ENCODE data around the gene CCKAR. TPM values are rescaled to one million over a fixed set of nuclear protein-coding genes. Genes with fewer than 3 reads are reported as not detected.

The CCKAR gene
- total and polyA plus RNA-seq, 2 of the 8 experiments (the other 6 are each of a cell fraction or from before 2014, with no cell fraction given), result not detected

DNA sequence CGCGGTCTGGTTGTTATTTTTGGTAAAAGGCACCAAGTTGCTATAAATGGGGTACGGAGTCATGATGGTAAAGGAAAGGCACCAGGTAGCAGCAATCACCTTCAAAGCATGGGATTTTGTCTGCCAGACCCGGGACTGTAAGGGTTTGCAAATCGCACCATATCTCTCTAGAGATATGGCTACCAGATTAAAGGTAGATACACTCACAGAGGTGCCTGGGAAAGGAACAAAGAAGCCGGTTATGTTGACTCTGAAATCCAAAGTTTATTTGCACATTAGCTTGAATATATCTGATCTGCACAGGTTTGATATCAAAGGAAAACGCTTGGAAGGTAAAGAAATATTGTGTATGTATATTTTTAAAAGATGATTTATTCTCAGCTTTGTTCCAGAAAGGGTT, 4.6 kb downstream of the CCKAR start (continued):
- TF ChIP-seq RXRA (IDR thresholded peaks at IDR 0.05; ENCODE audit: insufficient read depth, low read depth, low read length) (no peak), RAD21 (IDR thresholded peaks at IDR 0.05 in 1 of 2, conservative IDR thresholded peaks at IDR 0.05 in 1 of 2; ENCODE audit: low read depth in 2 of 2, low read length in 2 of 2) (no peak)
- TF ChIP-seq, protein P1, sequence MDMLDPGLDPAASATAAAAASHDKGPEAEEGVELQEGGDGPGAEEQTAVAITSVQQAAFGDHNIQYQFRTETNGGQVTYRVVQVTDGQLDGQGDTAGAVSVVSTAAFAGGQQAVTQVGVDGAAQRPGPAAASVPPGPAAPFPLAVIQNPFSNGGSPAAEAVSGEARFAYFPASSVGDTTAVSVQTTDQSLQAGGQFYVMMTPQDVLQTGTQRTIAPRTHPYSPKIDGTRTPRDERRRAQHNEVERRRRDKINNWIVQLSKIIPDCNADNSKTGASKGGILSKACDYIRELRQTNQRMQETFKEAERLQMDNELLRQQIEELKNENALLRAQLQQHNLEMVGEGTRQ (IDR thresholded peaks at IDR 0.05; ENCODE audit: low read length), result no peak
